PC-3 (cell line): ENCODE data around the gene SYP.

ENCODE experiments used
- CTCF ChIP-seq: fragments of 300-600 bp; sonication (generic); conservative IDR thresholded peaks from 2 replicates; pipeline ENCODE4 v1.5.1; 2017; ENCODE audit warnings: antibody characterized with exemption, low read depth, mild to moderate bottlenecking, low read length
- EZH2 ChIP-seq: fragments of 300-600 bp; sonication (generic); IDR thresholded peaks from one replicate; pipeline ENCODE4 v1.6.1; 2017; ENCODE audit warnings: antibody characterized with exemption, mild to moderate bottlenecking, low read length; ENCODE audit not compliant: unreplicated experiment

- TF ChIP-seq CTCF: no peak
- no peak for TF ChIP-seq EZH2
Measured at GRCh38 chrX:49228185-49228584, 28.2 kb upstream of the SYP start.
